ENCODE data around the gene GPR6.

Gene GPR6

DNA sequence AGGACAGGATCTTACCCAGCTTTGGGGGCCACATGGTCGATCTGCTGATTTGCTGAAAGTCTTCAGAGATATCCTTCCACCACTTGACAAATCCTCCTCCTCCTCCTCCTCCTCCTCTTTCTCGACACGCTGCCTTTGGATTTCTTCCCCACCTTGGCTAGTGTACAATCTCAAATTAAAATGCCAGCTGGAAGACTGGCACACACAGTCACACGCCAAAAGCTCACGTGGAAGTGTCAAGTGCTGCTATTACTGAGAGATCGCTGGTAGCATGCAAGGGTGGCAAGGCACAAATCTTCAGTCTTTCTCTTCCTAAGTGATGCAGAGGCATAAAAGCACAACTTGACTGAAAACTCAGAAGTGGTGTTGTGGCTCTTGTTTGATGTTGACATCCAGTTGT, 35.3 kb downstream of the GPR6 start:
- no peaks in the 10 kb centered on the region for H3K27me3 ChIP-seq (ENCODE audit: insufficient read depth, poor library complexity, severe bottlenecking)
- no peak for DNase-seq (ENCODE audit: low read depth in 1 of 2, low spot score in 1 of 2)
- no peak overlapping the region for H3K4me3 ChIP-seq (replicated peaks; ENCODE audit: insufficient read depth, low read length)
- H3K27ac ChIP-seq (replicated peaks): no peak overlapping the region
- TF ChIP-seq GABPA (IDR thresholded peaks at IDR 0.05; ENCODE audit: low read depth): no peak
- TF ChIP-seq CTCF (IDR thresholded peaks at IDR 0.05; ENCODE audit: insufficient read depth, low read length): no peak
- TF ChIP-seq SPI1 (IDR thresholded peaks at IDR 0.05; ENCODE audit: borderline replicate concordance, low read depth): no peak
- TF ChIP-seq REST (IDR thresholded peaks at IDR 0.05; ENCODE audit: insufficient replicate concordance, low read depth): no peak
- TF ChIP-seq POLR2AphosphoS5 (IDR thresholded peaks at IDR 0.05; ENCODE audit: low read depth): no peak

GRCh38 chr6:110015206-110015605, 37.1 kb downstream of the GPR6 start:
- TF ChIP-seq GABPA (IDR thresholded peaks at IDR 0.05; ENCODE audit: low read depth): no peak
- no peak for TF ChIP-seq POLR2AphosphoS5 (IDR thresholded peaks at IDR 0.05; ENCODE audit: low read depth)
- no peak for TF ChIP-seq SPI1 (IDR thresholded peaks at IDR 0.05; ENCODE audit: borderline replicate concordance, low read depth)
- no peak for TF ChIP-seq CTCF (IDR thresholded peaks at IDR 0.05; ENCODE audit: insufficient read depth, low read length)
- TF ChIP-seq REST (IDR thresholded peaks at IDR 0.05; ENCODE audit: insufficient replicate concordance, low read depth): no peak
- Histone ChIP-seq H3K27me3 (ENCODE audit: insufficient read depth, poor library complexity, severe bottlenecking) (no peaks in the 10 kb centered on the region), H3K27ac (replicated peaks) (no peak overlapping the region), H3K4me3 (replicated peaks; ENCODE audit: insufficient read depth, low read length) (no peak overlapping the region)
- DNase-seq (ENCODE audit: low read depth in 1 of 2, low spot score in 1 of 2): no peak

GRCh38 chr6:110017306-110017705, 39.2 kb downstream of the GPR6 start:
- DNase-seq (ENCODE audit: low read depth in 1 of 2, low spot score in 1 of 2): no peak
- H3K27ac ChIP-seq (replicated peaks): no peak overlapping the region
- no peak for TF ChIP-seq SPI1 (IDR thresholded peaks at IDR 0.05; ENCODE audit: borderline replicate concordance, low read depth)
- TF ChIP-seq POLR2AphosphoS5 (IDR thresholded peaks at IDR 0.05; ENCODE audit: low read depth): no peak
- TF ChIP-seq GABPA (IDR thresholded peaks at IDR 0.05; ENCODE audit: low read depth): no peak
- no peak for TF ChIP-seq REST (IDR thresholded peaks at IDR 0.05; ENCODE audit: insufficient replicate concordance, low read depth)
- no peak for TF ChIP-seq CTCF (IDR thresholded peaks at IDR 0.05; ENCODE audit: insufficient read depth, low read length)
- no peaks in the 10 kb centered on the region for H3K27me3 ChIP-seq (ENCODE audit: insufficient read depth, poor library complexity, severe bottlenecking)
- H3K4me3 ChIP-seq (replicated peaks; ENCODE audit: insufficient read depth, low read length): no peak overlapping the region
